Iris pigment epithelial cell (primary cell): ENCODE results near the gene INPP5F.

Experiments
- DNase-seq: peaks from one replicate; pipeline ENCODE4 v3.0.0-alpha.2; 2011; ENCODE audit warnings: low read depth

Gene INPP5F

GRCh38 chr10:119818889-119819270 is 93.0 kb downstream of the INPP5F start:
- DNase-seq = no peak

DNA sequence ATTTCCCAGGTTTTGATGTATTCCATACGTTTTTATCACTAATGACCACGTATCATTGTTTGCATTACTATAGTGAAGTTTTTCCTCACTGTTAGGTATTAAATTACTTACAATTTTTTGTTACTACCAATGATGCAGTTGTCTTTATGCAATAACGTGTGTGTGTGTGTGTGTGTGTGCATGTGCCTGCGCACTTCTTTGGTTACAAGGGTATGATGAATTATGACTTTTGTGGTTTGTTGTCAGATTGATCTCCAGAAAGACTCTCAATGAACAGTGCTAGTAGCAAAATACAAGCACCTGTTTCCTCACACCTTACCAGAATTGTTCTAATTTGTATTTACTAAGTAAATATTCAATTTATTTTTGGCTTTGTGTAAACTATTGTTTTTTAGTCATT is 95.3 kb downstream of the INPP5F start:
- no peak for DNase-seq

GRCh38 chr10:119824299-119824698 is 98.4 kb downstream of the INPP5F start:
- no peak for DNase-seq

- DNase-seq = peak; percentile 63
Observed at GRCh38 chr10:119826771-119827170, 100.9 kb downstream of the INPP5F start.

- no peak for DNase-seq
Observed at GRCh38 chr10:119827430-119827829, 101.6 kb downstream of the INPP5F start.

- DNase-seq = no peak
Observed at GRCh38 chr10:119829429-119829828, 103.6 kb downstream of the INPP5F start.

DNA sequence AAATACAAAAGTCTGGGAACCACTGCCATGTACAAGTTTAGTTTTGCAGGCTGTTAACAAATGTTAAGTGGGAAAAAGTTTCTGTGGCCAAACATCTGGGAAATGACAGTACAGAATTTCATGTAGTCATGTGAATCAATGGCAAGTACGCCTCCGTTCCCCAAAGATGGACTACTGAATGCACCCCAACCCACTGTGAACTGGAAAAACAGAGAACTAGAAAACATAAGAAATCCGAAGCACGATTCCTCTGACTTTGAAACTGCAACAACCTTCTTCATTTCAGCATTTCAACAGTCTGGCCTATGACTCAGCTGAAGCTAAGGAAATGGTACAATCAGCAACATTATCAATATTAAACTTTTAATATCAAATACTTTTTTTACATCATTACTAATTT is 105.0 kb downstream of the INPP5F start:
- DNase-seq = no peak

DNA sequence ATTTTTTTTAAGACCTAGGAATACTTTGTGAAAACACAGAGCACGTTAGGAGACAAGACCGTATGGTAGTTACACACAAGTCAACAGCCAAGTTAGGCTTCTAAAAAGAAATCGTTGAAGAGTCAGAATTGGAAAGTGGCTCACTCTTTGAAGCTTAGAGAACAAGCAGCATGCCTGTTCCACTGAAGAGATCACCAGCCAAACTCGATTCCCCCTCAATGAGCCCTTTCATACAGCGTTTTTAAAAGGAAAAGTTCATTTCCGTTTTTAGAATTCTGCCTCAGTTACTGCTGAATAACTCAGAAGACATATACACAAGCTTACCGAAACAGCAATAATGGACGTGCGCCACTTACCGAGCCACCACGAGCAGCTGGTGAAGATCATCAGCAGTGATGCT is 105.8 kb downstream of the INPP5F start:
- DNase-seq = no peak

GRCh38 chr10:119832951-119833350 is 107.1 kb downstream of the INPP5F start:
- no peak for DNase-seq

DNA sequence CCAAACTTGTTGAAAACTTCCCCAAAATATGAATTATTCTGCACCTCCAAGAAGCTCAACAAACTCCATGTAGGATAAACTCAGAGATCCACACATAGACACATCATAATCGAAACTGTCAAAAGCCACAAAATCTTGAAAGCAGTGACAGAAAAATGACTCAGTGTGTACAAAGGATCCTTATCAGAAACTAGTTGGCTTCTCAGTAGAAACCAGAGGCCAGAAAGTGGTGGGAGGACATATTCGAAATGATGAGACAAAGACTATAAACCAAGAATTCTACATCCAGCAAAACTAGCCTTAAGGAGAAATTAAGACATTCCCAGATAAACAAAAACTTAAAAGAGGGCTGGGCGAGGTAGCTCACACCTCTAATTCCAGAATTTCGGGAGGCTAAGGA is 108.3 kb downstream of the INPP5F start:
- no peak for DNase-seq

DNA sequence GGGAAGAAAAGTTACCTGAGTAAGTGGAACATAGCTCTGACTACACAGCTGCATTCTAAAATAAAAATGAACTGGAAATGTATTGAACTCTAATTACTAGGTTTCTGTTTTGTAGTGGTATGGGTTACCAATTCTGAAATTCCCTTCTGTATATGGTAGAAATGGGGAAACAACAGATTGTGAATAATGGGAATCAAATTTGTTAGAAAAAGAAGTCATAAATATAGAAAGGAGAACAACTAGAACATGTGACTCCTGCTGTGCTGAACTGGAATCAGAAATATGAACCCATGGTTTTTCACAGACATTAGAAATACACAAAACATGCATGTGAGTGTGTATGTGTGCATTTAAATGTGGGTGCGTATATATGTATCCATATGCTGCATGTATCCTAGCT is 119.8 kb downstream of the INPP5F start:
- no peak for DNase-seq

- peak; percentile 93 for DNase-seq
Observed at GRCh38 chr10:119849031-119849789, 123.4 kb downstream of the INPP5F start.

DNA sequence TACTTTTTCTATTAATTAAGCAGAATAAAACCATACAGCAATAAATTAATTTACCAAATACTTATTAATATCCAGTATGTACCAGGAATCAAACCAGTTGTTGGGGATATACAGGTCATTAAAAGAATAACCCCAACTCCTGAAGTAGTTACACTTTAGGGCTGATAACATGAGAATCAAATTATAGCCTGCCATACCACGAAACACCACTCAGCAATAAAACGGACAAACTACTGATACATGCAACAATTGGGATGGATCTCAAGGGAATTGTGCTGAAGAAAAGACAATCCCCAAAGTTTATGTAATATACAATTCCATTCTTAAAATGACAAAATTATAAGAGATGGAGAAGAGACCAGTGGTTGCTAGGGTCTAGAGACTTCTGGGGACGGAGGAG is 124.1 kb downstream of the INPP5F start:
- DNase-seq = no peak

DNA sequence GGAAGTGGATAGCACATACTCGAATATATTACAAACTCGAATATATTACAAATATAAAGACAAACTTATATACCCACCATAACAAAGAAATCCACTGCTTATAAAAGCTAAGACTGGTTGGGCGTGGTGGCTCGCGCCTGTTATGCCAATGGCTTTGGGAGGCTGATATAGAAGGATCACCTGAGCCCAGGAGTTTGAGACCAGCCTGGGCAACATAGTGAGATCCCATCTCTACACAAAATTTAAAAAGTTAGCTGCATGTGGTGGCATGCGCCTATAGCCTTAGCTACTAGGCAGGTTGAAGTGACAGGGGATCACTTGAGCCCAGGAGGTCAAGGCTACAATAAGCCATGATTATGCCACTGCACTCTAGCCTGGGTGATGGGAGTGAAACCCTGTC is 126.4 kb downstream of the INPP5F start:
- no peak for DNase-seq

DNA sequence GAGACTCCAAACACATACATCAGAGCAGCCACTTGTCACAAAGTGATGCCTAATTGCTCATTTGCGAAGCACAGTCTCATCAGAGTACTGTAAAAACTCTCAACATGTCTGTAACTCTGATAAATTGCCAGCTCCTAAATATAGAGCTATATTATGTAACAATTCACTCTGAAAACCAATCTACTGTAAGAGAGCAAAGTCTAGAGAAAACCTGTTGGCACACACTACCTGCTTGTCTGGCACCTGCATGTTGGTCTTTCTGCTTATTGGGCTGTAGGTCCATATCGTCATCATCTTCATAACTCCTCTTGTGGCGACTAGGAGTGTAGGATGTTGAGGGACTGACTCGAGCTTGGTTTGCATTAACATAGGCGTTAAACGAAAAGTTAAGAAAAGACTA is 127.0 kb downstream of the INPP5F start:
- DNase-seq = no peak

- DNase-seq = no peak
Observed at GRCh38 chr10:119853574-119853973, 127.7 kb downstream of the INPP5F start.

GRCh38 chr10:119858063-119858462 is 132.2 kb downstream of the INPP5F start:
- no peak for DNase-seq

- peak; percentile 62 for DNase-seq
Observed at GRCh38 chr10:119859420-119860258, 133.8 kb downstream of the INPP5F start.

DNA sequence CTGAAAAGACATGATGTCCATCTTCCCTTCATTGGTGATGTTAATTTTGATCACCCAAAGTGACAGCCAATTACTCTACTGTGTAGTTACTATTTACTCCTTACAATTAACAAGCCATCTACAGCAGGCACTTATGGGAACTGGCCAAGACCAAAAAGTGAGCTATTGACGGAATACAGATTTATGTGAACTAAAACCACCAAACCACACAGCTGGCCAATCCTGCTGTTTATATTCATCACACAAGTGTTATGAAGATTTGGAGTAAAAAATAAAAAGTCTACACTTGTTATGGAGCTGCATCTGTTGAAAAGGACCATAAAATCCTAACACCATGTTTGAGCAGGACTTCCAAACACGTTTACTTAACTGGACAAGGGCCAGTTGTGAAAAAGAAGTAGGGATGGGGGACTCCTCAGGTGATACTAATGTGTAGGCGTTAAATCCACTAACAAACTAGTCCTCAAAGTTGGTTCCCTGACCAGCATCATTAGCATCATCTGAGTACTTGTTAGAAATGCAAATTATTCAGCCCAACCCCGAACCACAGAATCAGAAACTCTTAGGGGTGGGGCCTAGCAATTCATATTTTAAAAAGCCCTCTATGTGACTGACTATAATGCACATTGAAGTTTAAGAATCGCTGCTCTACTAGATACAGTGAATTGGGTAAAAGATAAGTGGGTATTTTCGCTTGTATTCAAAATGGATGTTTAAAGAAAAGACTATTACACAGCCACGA is 135.2 kb downstream of the INPP5F start:
- no peak for DNase-seq

DNA sequence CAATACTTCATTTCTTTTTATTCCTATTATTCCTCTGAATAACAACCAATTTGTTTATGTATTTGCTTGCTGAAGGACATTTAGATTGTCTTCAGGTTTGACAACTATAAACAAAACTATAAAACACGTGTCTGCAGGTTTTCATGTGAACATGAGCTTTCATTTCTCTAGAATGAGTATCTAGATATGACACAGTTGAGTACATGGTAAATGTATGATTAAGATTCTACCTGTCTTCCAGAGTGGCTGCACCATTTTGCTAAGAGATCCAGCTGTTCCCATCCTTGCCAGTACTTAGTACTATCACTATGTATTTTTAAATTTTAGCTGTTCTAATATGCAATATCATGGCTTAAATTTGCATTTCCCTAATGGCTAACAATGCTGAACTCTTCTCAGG is 136.7 kb downstream of the INPP5F start:
- DNase-seq = no peak

DNA sequence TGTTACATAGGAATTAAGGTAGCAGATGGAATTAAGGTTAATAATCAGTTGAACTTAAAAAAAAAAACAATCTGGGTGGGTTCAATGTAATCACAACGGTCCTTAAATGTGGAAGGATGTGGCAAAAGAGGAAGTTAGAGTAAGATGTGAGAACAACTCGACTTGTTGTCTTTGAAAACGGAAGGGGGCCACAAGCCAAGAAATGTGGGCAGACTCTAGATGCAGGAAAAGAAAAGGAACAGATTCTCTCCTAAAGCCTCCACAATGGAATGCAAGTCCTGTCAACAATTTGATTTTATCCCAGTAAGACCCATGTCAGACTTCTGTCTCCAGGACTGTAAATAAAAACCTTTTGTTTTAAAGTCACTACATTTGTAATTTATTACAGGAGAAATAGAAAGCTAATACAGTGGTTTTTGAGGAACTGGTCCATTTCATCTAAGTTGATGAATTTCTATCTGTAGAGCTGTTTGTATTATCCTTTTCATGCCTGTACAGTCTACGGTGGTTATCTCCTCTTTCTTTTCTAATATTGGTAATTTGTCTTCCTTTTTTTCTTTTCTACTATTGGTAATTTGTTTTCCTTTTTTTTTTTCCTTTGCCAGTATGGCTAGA is 138.2 kb downstream of the INPP5F start:
- DNase-seq = no peak

DNA sequence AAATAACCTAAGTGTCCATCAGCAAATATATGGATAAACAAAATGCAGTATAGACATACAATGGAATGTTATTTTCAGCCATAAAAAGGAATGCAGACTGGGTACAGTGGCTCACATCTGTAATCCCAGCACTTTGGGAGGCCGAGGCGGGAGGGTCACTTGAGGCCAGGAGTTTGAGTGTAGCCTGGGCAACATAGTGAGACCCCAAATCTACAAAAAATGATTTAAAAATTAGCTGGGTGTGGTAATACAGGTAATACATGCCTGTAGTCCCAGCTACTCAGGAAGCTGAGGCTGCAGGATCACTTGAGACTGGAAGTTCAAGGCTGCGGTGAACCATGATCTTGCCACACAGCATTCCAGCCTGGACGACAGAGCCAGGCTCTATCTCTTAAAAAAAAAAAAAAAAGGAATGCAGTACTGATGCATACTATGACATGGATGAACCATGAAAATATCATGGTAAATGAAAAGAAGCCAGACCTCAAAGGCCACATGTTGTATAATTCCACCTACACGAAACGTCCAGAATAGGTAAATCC is 139.9 kb downstream of the INPP5F start:
- no peak for DNase-seq
